Measurements from ENCODE around the gene SH3PXD2B. TPM values are rescaled to one million over a fixed set of nuclear protein-coding genes. Genes with fewer than 3 reads are reported as not detected.

SH3PXD2B gene
- total and polyA plus RNA-seq, 10 of the 15 experiments (the other 5 are each of a cell fraction or from before 2014, with no cell fraction given): 0.05 to 1.6 (median 0.57) TPM

DNA sequence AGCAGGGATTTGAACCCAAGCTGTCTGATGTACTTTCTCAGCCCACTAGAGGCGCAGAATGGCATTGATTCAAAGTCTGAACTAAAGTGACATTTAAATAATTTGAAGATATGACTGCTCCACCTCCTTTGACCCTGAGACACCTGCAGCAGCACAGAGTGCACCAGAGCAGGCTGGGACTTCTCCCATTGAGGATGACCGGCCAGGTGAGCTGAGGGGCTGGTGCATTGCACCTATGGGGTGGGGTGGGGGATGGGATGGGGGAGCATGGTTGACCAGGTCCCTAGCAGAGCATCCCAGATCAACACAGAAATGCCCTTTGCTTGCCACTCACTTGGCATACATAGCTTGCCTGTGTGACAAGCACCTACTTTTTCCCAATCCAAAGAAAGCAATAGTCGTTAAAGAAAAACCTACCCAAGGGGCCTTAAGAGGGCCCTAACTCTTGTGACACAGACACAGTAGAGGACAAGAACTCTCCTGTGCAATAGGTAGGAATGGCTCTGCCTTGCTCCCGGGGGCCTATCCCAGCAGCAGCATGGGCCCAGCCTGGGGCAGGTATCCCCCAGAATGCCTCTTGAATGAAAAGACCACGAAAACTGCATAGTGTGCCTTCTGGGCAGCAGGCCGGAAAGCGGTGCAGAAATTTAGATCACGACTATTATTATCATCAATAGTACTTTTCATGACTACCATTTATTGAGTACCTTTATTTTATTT lies 6.5 kb downstream of the SH3PXD2B start:
- TF ChIP-seq, protein P1, sequence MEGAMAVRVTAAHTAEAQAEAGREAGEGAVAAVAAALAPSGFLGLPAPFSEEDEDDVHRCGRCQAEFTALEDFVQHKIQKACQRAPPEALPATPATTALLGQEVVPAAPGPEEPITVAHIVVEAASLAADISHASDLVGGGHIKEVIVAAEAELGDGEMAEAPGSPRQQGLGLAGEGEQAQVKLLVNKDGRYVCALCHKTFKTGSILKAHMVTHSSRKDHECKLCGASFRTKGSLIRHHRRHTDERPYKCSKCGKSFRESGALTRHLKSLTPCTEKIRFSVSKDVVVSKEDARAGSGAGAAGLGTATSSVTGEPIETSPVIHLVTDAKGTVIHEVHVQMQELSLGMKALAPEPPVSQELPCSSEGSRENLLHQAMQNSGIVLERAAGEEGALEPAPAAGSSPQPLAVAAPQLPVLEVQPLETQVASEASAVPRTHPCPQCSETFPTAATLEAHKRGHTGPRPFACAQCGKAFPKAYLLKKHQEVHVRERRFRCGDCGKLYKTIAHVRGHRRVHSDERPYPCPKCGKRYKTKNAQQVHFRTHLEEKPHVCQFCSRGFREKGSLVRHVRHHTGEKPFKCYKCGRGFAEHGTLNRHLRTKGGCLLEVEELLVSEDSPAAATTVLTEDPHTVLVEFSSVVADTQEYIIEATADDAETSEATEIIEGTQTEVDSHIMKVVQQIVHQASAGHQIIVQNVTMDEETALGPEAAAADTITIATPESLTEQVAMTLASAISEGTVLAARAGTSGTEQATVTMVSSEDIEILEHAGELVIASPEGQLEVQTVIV (IDR thresholded peaks at IDR 0.05; ENCODE audit: borderline replicate concordance, partially characterized antibody): no peak
- TF ChIP-seq NRF1 (conservative IDR thresholded peaks at IDR 0.05; ENCODE audit: low read depth, low read length) (no peak), BRCA1 (IDR thresholded peaks at IDR 0.05; ENCODE audit: low read depth, low read length) (no peak), JUND (IDR thresholded peaks at IDR 0.05; ENCODE audit: low read depth, low read length) (no peak), MYC (IDR thresholded peaks at IDR 0.05; ENCODE audit: insufficient read depth, insufficient read length, insufficient replicate concordance, low read length, severe bottlenecking) (no peak), YY1 (IDR thresholded peaks at IDR 0.05; ENCODE audit: low read depth, low read length) (no peak), GATAD2B (conservative IDR thresholded peaks at IDR 0.05; ENCODE audit: low read depth) (no peak), SREBF1 (IDR thresholded peaks at IDR 0.05; ENCODE audit: low read length) (no peak), SMARCA5 (IDR thresholded peaks at IDR 0.05) (no peak)
- TF ChIP-seq, protein P2, sequence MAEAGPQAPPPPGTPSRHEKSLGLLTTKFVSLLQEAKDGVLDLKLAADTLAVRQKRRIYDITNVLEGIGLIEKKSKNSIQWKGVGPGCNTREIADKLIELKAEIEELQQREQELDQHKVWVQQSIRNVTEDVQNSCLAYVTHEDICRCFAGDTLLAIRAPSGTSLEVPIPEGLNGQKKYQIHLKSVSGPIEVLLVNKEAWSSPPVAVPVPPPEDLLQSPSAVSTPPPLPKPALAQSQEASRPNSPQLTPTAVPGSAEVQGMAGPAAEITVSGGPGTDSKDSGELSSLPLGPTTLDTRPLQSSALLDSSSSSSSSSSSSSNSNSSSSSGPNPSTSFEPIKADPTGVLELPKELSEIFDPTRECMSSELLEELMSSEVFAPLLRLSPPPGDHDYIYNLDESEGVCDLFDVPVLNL (IDR thresholded peaks at IDR 0.05; ENCODE audit: low read depth, low read length): no peak
- TF ChIP-seq, protein P3, sequence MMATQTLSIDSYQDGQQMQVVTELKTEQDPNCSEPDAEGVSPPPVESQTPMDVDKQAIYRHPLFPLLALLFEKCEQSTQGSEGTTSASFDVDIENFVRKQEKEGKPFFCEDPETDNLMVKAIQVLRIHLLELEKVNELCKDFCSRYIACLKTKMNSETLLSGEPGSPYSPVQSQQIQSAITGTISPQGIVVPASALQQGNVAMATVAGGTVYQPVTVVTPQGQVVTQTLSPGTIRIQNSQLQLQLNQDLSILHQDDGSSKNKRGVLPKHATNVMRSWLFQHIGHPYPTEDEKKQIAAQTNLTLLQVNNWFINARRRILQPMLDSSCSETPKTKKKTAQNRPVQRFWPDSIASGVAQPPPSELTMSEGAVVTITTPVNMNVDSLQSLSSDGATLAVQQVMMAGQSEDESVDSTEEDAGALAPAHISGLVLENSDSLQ (IDR thresholded peaks at IDR 0.05): no peak
- TF ChIP-seq, protein P4, sequence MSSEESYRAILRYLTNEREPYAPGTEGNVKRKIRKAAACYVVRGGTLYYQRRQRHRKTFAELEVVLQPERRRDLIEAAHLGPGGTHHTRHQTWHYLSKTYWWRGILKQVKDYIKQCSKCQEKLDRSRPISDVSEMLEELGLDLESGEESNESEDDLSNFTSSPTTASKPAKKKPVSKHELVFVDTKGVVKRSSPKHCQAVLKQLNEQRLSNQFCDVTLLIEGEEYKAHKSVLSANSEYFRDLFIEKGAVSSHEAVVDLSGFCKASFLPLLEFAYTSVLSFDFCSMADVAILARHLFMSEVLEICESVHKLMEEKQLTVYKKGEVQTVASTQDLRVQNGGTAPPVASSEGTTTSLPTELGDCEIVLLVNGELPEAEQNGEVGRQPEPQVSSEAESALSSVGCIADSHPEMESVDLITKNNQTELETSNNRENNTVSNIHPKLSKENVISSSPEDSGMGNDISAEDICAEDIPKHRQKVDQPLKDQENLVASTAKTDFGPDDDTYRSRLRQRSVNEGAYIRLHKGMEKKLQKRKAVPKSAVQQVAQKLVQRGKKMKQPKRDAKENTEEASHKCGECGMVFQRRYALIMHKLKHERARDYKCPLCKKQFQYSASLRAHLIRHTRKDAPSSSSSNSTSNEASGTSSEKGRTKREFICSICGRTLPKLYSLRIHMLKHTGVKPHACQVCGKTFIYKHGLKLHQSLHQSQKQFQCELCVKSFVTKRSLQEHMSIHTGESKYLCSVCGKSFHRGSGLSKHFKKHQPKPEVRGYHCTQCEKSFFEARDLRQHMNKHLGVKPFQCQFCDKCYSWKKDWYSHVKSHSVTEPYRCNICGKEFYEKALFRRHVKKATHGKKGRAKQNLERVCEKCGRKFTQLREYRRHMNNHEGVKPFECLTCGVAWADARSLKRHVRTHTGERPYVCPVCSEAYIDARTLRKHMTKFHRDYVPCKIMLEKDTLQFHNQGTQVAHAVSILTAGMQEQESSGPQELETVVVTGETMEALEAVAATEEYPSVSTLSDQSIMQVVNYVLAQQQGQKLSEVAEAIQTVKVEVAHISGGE (CRISPR knock-in tag; IDR thresholded peaks at IDR 0.05): no peak
- H3K36me3 ChIP-seq (ENCODE audit: control insufficient read depth in 2 of 2, insufficient read depth in 2 of 2, low read length in 1 of 2): no peaks in the 10 kb centered on the region
- ChIA-PET POLR2A (interaction anchor here (0.5 kb wide), 1 partner anchor 170 kb away, joined by 3 read pairs; no protein-coding TSS in a partner anchor), SMC1A (ENCODE audit: uncharacterized antibody, unreplicated experiment) (no interaction called here), RAD21 (ENCODE audit: unreplicated experiment) (no interaction called here), CTCF (interaction anchor here (0.7 to 0.8 kb wide), 2 partner anchors 28 to 250 kb away, joined by 4 read pairs; no protein-coding TSS in a partner anchor)
- H3K27me3 ChIP-seq (replicated peaks in 1 of 2; ENCODE audit: control insufficient read depth in 2 of 2, insufficient read depth in 2 of 2, low read length in 1 of 2): peaks cover 3 to 4% of the 10 kb centered on the region in 2 experiments; a peak in 2 of 4 replicates
- peaks cover 3% of the 10 kb centered on the region; the same call in 1 of the 2 replicates for H4K20me1 ChIP-seq (ENCODE audit: control insufficient read depth, insufficient read depth)
- no TSS peak for BruUV-seq (replicated peaks)
- no peaks in the 10 kb centered on the region for H3K4me1 ChIP-seq (ENCODE audit: control insufficient read depth, insufficient read depth, low read length)
- intact Hi-C loops (cut with micrococcal nuclease; ENCODE audit: unreplicated experiment) (no loop called here), in situ Hi-C loops (cut with MboI) (no loop called here)
- H3K9me3 ChIP-seq (replicated peaks; ENCODE audit: control insufficient read depth, insufficient read depth, low read length): no peaks in the 10 kb centered on the region; the same call in 2 of the 3 replicates
- no peak for FAIRE-seq
- no peak overlapping the region for H3K4me3 ChIP-seq
- ATAC-seq: no peak
- DNase-seq (ENCODE audit: low read depth, low spot score): no peak
- no peak overlapping the region for H2AFZ ChIP-seq (ENCODE audit: control insufficient read depth, low read depth, low read length)
- no peak overlapping the region for H3K4me2 ChIP-seq (ENCODE audit: control insufficient read depth, insufficient read depth)
- no peak overlapping the region for H3K9ac ChIP-seq (ENCODE audit: control insufficient read depth, insufficient read depth, low read length)
- 37% methylated on average over 8 of the region's 8 CpGs for WGBS (ENCODE audit: insufficient coverage, insufficient replicate concordance, low lambda C conversion rate, missing lambda C conversion rate)
- no peak overlapping the region for H3K27ac ChIP-seq (ENCODE audit: control insufficient read depth, insufficient read depth)
- H3K79me2 ChIP-seq (ENCODE audit: control insufficient read depth, insufficient read depth, low read length): no peaks in the 10 kb centered on the region

Data from GM12878 (cell line).